GM23248 (cell line): ENCODE measurements around the gene SOX21. TPM values are rescaled to one million over a fixed set of nuclear protein-coding genes. Genes with fewer than 3 reads are reported as not detected.

Experiments used
- DNase-seq: peaks from one replicate; pipeline ENCODE4 v3.0.0-alpha.2; 2015
- H2AFZ ChIP-seq: fragments of 200-600 bp; sonication (generic); 2 replicates; pipeline ENCODE4 v1.6.1; 2016; ENCODE audit warnings: antibody characterized with exemption
- H3F3A ChIP-seq: fragments of 200-600 bp; sonication (generic); 2 replicates; pipeline ENCODE4 v1.6.1; 2016; ENCODE audit warnings: mild to moderate bottlenecking, antibody characterized with exemption, mixed run types; ENCODE audit not compliant: insufficient read depth
- H3K27ac ChIP-seq: fragments of 200-600 bp; sonication (generic); 2 replicates; pipeline ENCODE4 v1.5.1; 2016; ENCODE audit warnings: mild to moderate bottlenecking
- H3K27me3 ChIP-seq: fragments of 200-600 bp; sonication (generic); replicated peaks from 2 replicates; pipeline ENCODE4 v1.6.1; 2016; ENCODE audit warnings: mild to moderate bottlenecking; ENCODE audit not compliant: insufficient read depth
- H3K36me3 ChIP-seq: fragments of 200-600 bp; sonication (generic); 2 replicates; pipeline ENCODE4 v1.6.1; 2016; ENCODE audit warnings: low read depth, mild to moderate bottlenecking
- H3K4me1 ChIP-seq: fragments of 200-600 bp; sonication (generic); 2 replicates; pipeline ENCODE4 v1.6.1; 2016; ENCODE audit warnings: mild to moderate bottlenecking; ENCODE audit not compliant: insufficient read depth
- H3K4me2 ChIP-seq: fragments of 200-600 bp; sonication (generic); one replicate; pipeline ENCODE4 v1.6.1; 2016; ENCODE audit warnings: mild to moderate bottlenecking; ENCODE audit not compliant: unreplicated experiment
- H3K4me3 ChIP-seq: fragments of 200-600 bp; sonication (generic); 2 replicates; pipeline ENCODE4 v1.5.1; 2016; ENCODE audit warnings: mild to moderate bottlenecking
- H3K79me2 ChIP-seq: fragments of 200-600 bp; sonication (generic); 2 replicates; pipeline ENCODE4 v1.6.1; 2016; ENCODE audit warnings: mild to moderate bottlenecking; ENCODE audit not compliant: insufficient read depth
- H3K9ac ChIP-seq: fragments of 200-600 bp; sonication (generic); 2 replicates; pipeline ENCODE4 v1.6.1; 2016; ENCODE audit warnings: mild to moderate bottlenecking
- H3K9me2 ChIP-seq: fragments of 200-600 bp; sonication (generic); 2 replicates; pipeline ENCODE4 v1.6.1; 2016; ENCODE audit warnings: mixed run types, mild to moderate bottlenecking, moderate library complexity; ENCODE audit not compliant: insufficient read depth
- H3K9me3 ChIP-seq: fragments of 200-600 bp; sonication (generic); one replicate; pipeline ENCODE4 v1.6.1; 2017; ENCODE audit warnings: low read depth
- H4K20me1 ChIP-seq: fragments of 200-600 bp; sonication (generic); 2 replicates; pipeline ENCODE4 v1.6.0; 2016; ENCODE audit not compliant: insufficient read depth
- EZH2 ChIP-seq: fragments of 200-600 bp; sonication (generic); IDR thresholded peaks from 2 replicates; pipeline ENCODE4 v1.6.1; 2018; ENCODE audit warnings: antibody characterized with exemption, mild to moderate bottlenecking; ENCODE audit not compliant: insufficient read depth, poor library complexity, severe bottlenecking
- EZH2phosphoT487 ChIP-seq: fragments of 200-600 bp; sonication (generic); IDR thresholded peaks from 2 replicates; pipeline ENCODE4 v1.6.1; 2018; ENCODE audit warnings: antibody characterized with exemption, moderate library complexity, mild to moderate bottlenecking, low read depth; ENCODE audit not compliant: insufficient read depth
- WGBS, 2 experiments: methylation state at CpG; one replicate each; pipeline ENCODE4 v1.1.6; 2015 to 2017; ENCODE audit warnings: low lambda C conversion rate in 2 of 2, low coverage in 1 of 2; ENCODE audit errors: missing lambda C conversion rate in 2 of 2; 5-methylcytosine and 5-hydroxymethylcytosine counted together
- in situ Hi-C: fragments of 300-500 bp; cut with MboI; formaldehyde crosslinking; loops from 2 replicates; pipeline ENCODE4 v1.15.0; 2020
- polyA plus RNA-seq: library from polyadenylated mRNA; unstranded; fragments of >200 nt; fragmentation: Nextera tagmentation; extraction: Ambion mirVana; gene quantifications from 2 replicates; pipeline ENCODE4 v1.2.1, GENCODE V29; 2016
- total RNA-seq: library from RNA; depleted of rRNA; stranded (reverse); fragments of >200 nt; shearing (Covaris generic); gene quantifications from 2 replicates; pipeline ENCODE4 v1.2.3, GENCODE V29; 2014

SOX21 gene
- total and polyA plus RNA-seq, 2 experiments from 2014 or later = not detected

GRCh38 chr13:94710065-94710781, 2.1 kb downstream of the SOX21 start:
- in situ Hi-C loops = no loop called here
- Histone ChIP-seq H3K36me3 (no peaks in the 10 kb centered on the region), H3K9me2 (no peaks in the 10 kb centered on the region), H4K20me1 (no peaks in the 10 kb centered on the region), H3K4me1 (no peaks in the 10 kb centered on the region), H3F3A (no peaks in the 10 kb centered on the region), H3K9ac (no peak overlapping the region), H3K79me2 (no peaks in the 10 kb centered on the region), H3K4me2 (no peak overlapping the region), H3K27ac (no peak overlapping the region), H3K27me3 (peaks cover 85% of the 10 kb centered on the region), H3K9me3 (no peaks in the 10 kb centered on the region), H2AFZ (no peak overlapping the region), H3K4me3 (no peak overlapping the region)
- TF ChIP-seq EZH2phosphoT487 (0 out of 2 replicates have a peak, but pooled peaks have one; percentile 71), EZH2 (no peak)
- 27 to 30% methylated on average over 18 of the region's 18 CpGs for WGBS, 2 experiments
- no peak for DNase-seq

- DNase-seq = no peak
- no peak overlapping the region for H3K27ac ChIP-seq
- no peaks in the 10 kb centered on the region for H3K9me3 ChIP-seq
- H3K4me1 ChIP-seq = no peaks in the 10 kb centered on the region
- WGBS, 2 experiments = 23 to 26% methylated on average over 7 of the region's 7 CpGs
- H4K20me1 ChIP-seq = no peaks in the 10 kb centered on the region
- no peak overlapping the region for H2AFZ ChIP-seq
- H3K27me3 ChIP-seq = peaks cover 83% of the 10 kb centered on the region
- no peak overlapping the region for H3K4me2 ChIP-seq
- no peaks in the 10 kb centered on the region for H3K36me3 ChIP-seq
- no peaks in the 10 kb centered on the region for H3K9me2 ChIP-seq
- H3K9ac ChIP-seq = no peak overlapping the region
- H3K79me2 ChIP-seq = no peaks in the 10 kb centered on the region
- no peak overlapping the region for H3K4me3 ChIP-seq
- in situ Hi-C loops = no loop called here
- TF ChIP-seq EZH2 (no peak), EZH2phosphoT487 (no peak)
- no peaks in the 10 kb centered on the region for H3F3A ChIP-seq
Observed at GRCh38 chr13:94709001-94709834, 3.1 kb downstream of the SOX21 start.

GRCh38 chr13:94708031-94708859, 4.1 kb downstream of the SOX21 start:
- Histone ChIP-seq H3K27me3 (peaks cover 86% of the 10 kb centered on the region), H3K27ac (no peak overlapping the region), H4K20me1 (no peaks in the 10 kb centered on the region), H2AFZ (no peak overlapping the region), H3K9me3 (no peaks in the 10 kb centered on the region), H3K4me2 (no peak overlapping the region), H3K9ac (no peak overlapping the region), H3K4me3 (no peak overlapping the region), H3K79me2 (no peaks in the 10 kb centered on the region), H3K9me2 (no peaks in the 10 kb centered on the region), H3K4me1 (no peaks in the 10 kb centered on the region), H3K36me3 (no peaks in the 10 kb centered on the region), H3F3A (no peaks in the 10 kb centered on the region)
- DNase-seq = no peak
- TF ChIP-seq EZH2phosphoT487 (no peak), EZH2 (no peak)
- 11 to 12% methylated on average over 29 to 31 of the region's 31 CpGs for WGBS, 2 experiments
- in situ Hi-C loops = no loop called here

GRCh38 chr13:94707400-94708021, 4.8 kb downstream of the SOX21 start:
- Histone ChIP-seq H2AFZ (no peak overlapping the region), H3K36me3 (no peaks in the 10 kb centered on the region), H3K9ac (no peak overlapping the region), H3K4me3 (no peak overlapping the region), H3K27me3 (peaks cover 89% of the 10 kb centered on the region), H3K4me2 (no peak overlapping the region), H4K20me1 (no peaks in the 10 kb centered on the region), H3K79me2 (no peaks in the 10 kb centered on the region), H3K9me2 (no peaks in the 10 kb centered on the region), H3F3A (no peaks in the 10 kb centered on the region), H3K4me1 (no peaks in the 10 kb centered on the region), H3K9me3 (no peaks in the 10 kb centered on the region), H3K27ac (no peak overlapping the region)
- in situ Hi-C loops = no loop called here
- no peak for TF ChIP-seq EZH2
- peak; percentile 28; the same call in 1 of the 2 replicates for TF ChIP-seq EZH2phosphoT487
- no peak for DNase-seq
- WGBS, 2 experiments = 11 to 13% methylated on average over 41 of the region's 41 CpGs
